H1 (cell line): Measurements from ENCODE around the gene GSG1L.

Experiments used
- BRCA1 ChIP-seq: IDR thresholded peaks from 2 replicates; pipeline ENCODE4 v1.6.1; 2012; ENCODE audit warnings: low read depth, low read length, improper control_type of control experiment
- CEBPB ChIP-seq: IDR thresholded peaks from 2 replicates; pipeline ENCODE4 v1.6.1; 2012; ENCODE audit warnings: low read depth, low read length
- TAF1 ChIP-seq: IDR thresholded peaks from 2 replicates; pipeline ENCODE4 v1.6.1; 2011; ENCODE audit warnings: mild to moderate bottlenecking, low read depth, low read length

GRCh38 chr16:28100810-28101532 is 37.5 kb upstream of the GSG1L start:
- TF ChIP-seq CEBPB = no peak
- no peak for TF ChIP-seq BRCA1
- TF ChIP-seq TAF1 = no peak
